Stimulated activated CD8-positive, alpha-beta memory T cell treated with anti-CD3 and anti-CD28 coated beads, Interleukin-2, amount 100 ng/mL, for 1 hour (primary cell): ENCODE measurements around the gene IGLL5.
"Not testable (repeated sequence)": the region's sequence is repeated elsewhere in the genome, so short reads cannot be mapped to it uniquely, and the experiment has no call there.

Experiments used
- DNase-seq, 2 donors: peaks; one replicate each; pipeline ENCODE4 v3.0.0-alpha.2; 2020; ENCODE audit warnings: low read depth in 2 of 2

Gene IGLL5

GRCh38 chr22:22914726-22915669, 27.4 kb downstream of the IGLL5 start:
- DNase-seq: no peak

- no peak for DNase-seq
These were observed 28.0 kb downstream of the IGLL5 start for GRCh38 chr22:22915670-22916035.

GRCh38 chr22:22916215-22916951, 28.8 kb downstream of the IGLL5 start:
- no peak for DNase-seq

GRCh38 chr22:22916952-22917290, 29.3 kb downstream of the IGLL5 start:
- no peak for DNase-seq

- no peak for DNase-seq
These were observed 29.8 kb downstream of the IGLL5 start for GRCh38 chr22:22917377-22917776.

GRCh38 chr22:22918297-22918965, 30.8 kb downstream of the IGLL5 start:
- DNase-seq: no peak

- no peak for DNase-seq
These were observed 31.4 kb downstream of the IGLL5 start for GRCh38 chr22:22919041-22919440.

GRCh38 chr22:22920104-22920654, 32.6 kb downstream of the IGLL5 start:
- no peak for DNase-seq

- no peak for DNase-seq
These were observed 33.4 kb downstream of the IGLL5 start for GRCh38 chr22:22920910-22921550.

- no peak for DNase-seq
These were observed 34.0 kb downstream of the IGLL5 start for GRCh38 chr22:22921575-22921974.

GRCh38 chr22:22922092-22922953, 34.7 kb downstream of the IGLL5 start:
- not testable (repeated sequence) for DNase-seq

GRCh38 chr22:22922954-22923319, 35.3 kb downstream of the IGLL5 start:
- DNase-seq: no peak

- no peak for DNase-seq
These were observed 35.8 kb downstream of the IGLL5 start for GRCh38 chr22:22923379-22923778.

GRCh38 chr22:22923930-22924329, 36.3 kb downstream of the IGLL5 start:
- no peak for DNase-seq

- no peak for DNase-seq
These were observed 36.9 kb downstream of the IGLL5 start for GRCh38 chr22:22924369-22925145.

- DNase-seq: no peak
These were observed 37.7 kb downstream of the IGLL5 start for GRCh38 chr22:22925146-22925804.

GRCh38 chr22:22925805-22926369, 38.3 kb downstream of the IGLL5 start:
- DNase-seq: no peak

GRCh38 chr22:22926370-22927195, 39.0 kb downstream of the IGLL5 start:
- DNase-seq: no peak
